Measurements from ENCODE around the gene ASB2. TPM values are rescaled to one million over a fixed set of nuclear protein-coding genes. Genes with fewer than 3 reads are reported as not detected.

The ASB2 gene
- total RNA-seq, 1 donor from 2014 or later = 251 TPM

DNA sequence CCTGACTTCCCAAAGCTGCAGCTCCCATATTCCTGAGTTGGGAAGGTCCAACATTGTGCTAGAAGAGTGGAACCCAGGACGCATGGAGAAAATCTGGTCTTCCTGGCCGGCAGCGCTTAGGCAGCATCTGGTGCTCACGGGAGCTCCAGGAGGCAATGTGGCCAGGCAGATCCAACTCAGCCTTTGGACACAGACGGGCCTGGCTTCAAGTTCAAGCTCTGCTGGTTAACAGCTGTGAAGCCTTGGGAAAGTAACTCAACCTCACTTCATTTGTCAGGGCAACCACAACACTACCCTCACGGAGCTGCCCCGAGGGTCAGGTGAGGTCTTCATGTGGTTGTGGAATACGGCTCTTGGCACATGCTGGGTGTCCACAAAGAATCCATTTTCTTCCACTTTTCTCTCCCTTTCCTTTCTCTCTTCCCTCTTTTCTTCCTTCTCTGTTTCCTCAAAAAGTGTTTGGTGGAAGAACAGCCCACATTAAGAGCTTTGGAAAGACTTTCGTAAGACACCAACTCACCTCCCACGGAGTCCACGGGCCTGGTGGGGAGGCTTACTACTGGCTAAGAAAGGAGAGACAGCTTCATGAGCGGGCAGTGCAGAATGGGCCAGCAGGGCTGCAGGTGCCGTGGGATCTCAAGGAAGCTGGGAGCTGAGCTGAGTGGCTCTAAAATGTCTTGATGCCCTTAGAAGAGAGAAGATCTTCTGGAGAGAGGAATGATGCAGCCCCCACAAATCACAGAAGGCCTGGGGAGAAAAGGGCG is 51.6 kb downstream of the ASB2 start:
- intact Hi-C loops (cut with micrococcal nuclease) = no loop called here
- H3K9me3 ChIP-seq (replicated peaks) = peaks cover under 1% of the 10 kb centered on the region
- no peaks in the 10 kb centered on the region for H3K27me3 ChIP-seq (ENCODE audit: low read depth)
- H3K4me1 ChIP-seq = no peaks in the 10 kb centered on the region
- no peak overlapping the region for H3K4me3 ChIP-seq
- H3K27ac ChIP-seq (replicated peaks) = no peak overlapping the region
- H3K36me3 ChIP-seq = no peaks in the 10 kb centered on the region
- TF ChIP-seq, protein P1, sequence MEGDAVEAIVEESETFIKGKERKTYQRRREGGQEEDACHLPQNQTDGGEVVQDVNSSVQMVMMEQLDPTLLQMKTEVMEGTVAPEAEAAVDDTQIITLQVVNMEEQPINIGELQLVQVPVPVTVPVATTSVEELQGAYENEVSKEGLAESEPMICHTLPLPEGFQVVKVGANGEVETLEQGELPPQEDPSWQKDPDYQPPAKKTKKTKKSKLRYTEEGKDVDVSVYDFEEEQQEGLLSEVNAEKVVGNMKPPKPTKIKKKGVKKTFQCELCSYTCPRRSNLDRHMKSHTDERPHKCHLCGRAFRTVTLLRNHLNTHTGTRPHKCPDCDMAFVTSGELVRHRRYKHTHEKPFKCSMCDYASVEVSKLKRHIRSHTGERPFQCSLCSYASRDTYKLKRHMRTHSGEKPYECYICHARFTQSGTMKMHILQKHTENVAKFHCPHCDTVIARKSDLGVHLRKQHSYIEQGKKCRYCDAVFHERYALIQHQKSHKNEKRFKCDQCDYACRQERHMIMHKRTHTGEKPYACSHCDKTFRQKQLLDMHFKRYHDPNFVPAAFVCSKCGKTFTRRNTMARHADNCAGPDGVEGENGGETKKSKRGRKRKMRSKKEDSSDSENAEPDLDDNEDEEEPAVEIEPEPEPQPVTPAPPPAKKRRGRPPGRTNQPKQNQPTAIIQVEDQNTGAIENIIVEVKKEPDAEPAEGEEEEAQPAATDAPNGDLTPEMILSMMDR (IDR thresholded peaks at IDR 0.05; ENCODE audit: borderline replicate concordance) = no peak
- no peak for DNase-seq

- no peak for DNase-seq
- no peaks in the 10 kb centered on the region for H3K27me3 ChIP-seq (ENCODE audit: low read depth)
- no peak overlapping the region for H3K27ac ChIP-seq (replicated peaks)
- no peaks in the 10 kb centered on the region for H3K4me1 ChIP-seq
- TF ChIP-seq, protein P1 (IDR thresholded peaks at IDR 0.05; ENCODE audit: borderline replicate concordance) = no peak
- H3K36me3 ChIP-seq = no peaks in the 10 kb centered on the region
- no peak overlapping the region for H3K4me3 ChIP-seq
- peaks cover 5% of the 10 kb centered on the region for H3K9me3 ChIP-seq (replicated peaks)
- intact Hi-C loops (cut with micrococcal nuclease) = no loop called here
These were observed 52.7 kb downstream of the ASB2 start for GRCh38 chr14:93923626-93924025.

DNA sequence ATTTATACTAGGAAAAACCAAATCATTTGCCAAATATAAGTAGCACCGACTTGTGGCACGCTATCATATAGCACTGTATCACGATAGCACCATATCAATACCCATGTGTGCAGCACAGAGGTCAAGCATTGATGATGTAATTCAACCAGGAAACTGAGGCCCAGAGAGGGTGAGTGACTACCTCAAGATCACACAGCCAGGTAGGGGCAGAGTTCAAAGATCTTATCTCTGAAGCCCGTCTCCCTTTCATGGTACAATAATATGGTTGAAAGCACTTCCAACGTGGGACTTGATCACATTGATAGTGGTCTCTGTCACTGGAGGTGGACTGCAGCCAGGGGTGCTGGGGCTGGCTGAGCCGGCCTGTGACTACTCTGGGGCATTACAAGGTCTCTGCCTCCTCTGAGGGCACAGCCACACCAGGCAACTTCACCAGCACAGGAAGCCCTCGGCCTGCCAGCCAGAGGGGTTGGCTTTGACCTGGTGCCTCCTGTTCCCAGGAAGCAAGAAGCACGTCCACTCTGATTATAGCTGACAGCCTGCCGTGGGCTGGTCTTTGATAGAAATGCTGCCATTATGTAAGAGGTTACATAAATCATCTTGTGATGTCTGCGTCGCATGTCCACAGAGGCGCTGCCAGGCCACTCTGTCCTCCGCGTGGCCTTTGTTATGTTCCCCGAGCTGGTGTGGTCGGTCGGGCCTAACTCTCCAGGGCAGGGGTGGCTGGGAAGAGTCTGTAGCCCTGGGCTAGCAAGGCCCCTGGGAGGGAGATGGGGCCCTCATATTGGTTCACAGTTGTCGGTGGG is 55.2 kb downstream of the ASB2 start:
- TF ChIP-seq, protein P1 (IDR thresholded peaks at IDR 0.05; ENCODE audit: borderline replicate concordance) = no peak
- no peak overlapping the region for H3K4me3 ChIP-seq
- H3K27ac ChIP-seq (replicated peaks) = no peak overlapping the region
- intact Hi-C loops (cut with micrococcal nuclease) = no loop called here
- H3K4me1 ChIP-seq = no peaks in the 10 kb centered on the region
- H3K36me3 ChIP-seq = no peaks in the 10 kb centered on the region
- DNase-seq = no peak
- no peaks in the 10 kb centered on the region for H3K27me3 ChIP-seq (ENCODE audit: low read depth)
- H3K9me3 ChIP-seq (replicated peaks) = peaks cover 5% of the 10 kb centered on the region

GRCh38 chr14:93917141-93917540 is 59.2 kb downstream of the ASB2 start:
- intact Hi-C loops (cut with micrococcal nuclease) = no loop called here
- TF ChIP-seq, protein P1 (IDR thresholded peaks at IDR 0.05; ENCODE audit: borderline replicate concordance) = no peak
- no peaks in the 10 kb centered on the region for H3K27me3 ChIP-seq (ENCODE audit: low read depth)
- DNase-seq = no peak
- H3K36me3 ChIP-seq = no peaks in the 10 kb centered on the region
- peaks cover 5% of the 10 kb centered on the region for H3K9me3 ChIP-seq (replicated peaks)
- no peak overlapping the region for H3K27ac ChIP-seq (replicated peaks)
- H3K4me1 ChIP-seq = no peaks in the 10 kb centered on the region
- no peak overlapping the region for H3K4me3 ChIP-seq

DNA sequence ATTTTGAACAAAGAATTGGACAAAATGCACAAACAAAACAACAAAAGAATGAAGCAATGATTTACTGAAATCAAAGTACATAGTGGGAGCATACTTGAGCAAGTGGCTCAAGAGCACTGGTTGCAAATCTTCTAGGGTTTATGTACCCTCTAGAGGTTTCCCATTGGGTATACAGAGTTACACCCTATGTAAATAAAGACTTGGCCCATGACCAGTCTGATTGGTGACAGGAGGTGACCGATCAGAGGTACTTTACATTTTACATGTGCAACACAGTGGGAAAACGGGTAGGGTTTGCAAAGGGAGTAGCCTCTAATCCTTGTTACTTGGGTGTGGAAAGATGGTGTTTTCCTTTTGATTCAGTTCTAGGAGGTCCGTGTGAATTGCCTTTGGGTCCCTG is 59.9 kb downstream of the ASB2 start:
- no peaks in the 10 kb centered on the region for H3K27me3 ChIP-seq (ENCODE audit: low read depth)
- TF ChIP-seq, protein P1 (IDR thresholded peaks at IDR 0.05; ENCODE audit: borderline replicate concordance) = no peak
- no peak for DNase-seq
- no peak overlapping the region for H3K4me3 ChIP-seq
- intact Hi-C loops (cut with micrococcal nuclease) = no loop called here
- H3K4me1 ChIP-seq = no peaks in the 10 kb centered on the region
- no peaks in the 10 kb centered on the region for H3K36me3 ChIP-seq
- peaks cover 5% of the 10 kb centered on the region for H3K9me3 ChIP-seq (replicated peaks)
- no peak overlapping the region for H3K27ac ChIP-seq (replicated peaks)

All from left ventricle myocardium inferior (tissue), 1 donor.